Measurements from ENCODE around the gene KCNQ1. TPM values are rescaled to one million over a fixed set of nuclear protein-coding genes. Genes with fewer than 3 reads are reported as not detected.

The KCNQ1 gene
- total RNA-seq, 6 donors from 2014 or later = 18.0 to 45.4 (median 32.7) TPM

DNA sequence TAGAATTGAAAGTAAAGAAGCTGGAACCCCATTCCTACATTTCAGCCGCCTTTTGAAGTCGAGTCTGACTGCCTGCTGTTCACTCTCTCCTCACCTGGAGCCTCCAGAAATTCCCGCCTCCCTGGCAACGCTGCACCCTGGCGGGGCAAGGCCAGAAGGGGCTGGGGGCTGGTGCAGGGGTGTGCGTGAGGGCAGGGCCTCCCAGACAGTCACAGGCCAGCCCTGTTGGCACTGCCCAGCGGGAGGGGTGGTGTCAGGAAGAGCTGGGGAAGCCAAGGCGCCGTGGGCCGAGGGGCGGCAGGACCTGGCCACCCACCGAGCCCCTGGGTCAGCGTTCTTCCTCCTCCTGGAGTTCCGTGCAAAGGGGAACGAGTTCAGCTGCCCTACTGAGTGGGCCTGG, 131.7 kb downstream of the KCNQ1 start:
- ATAC-seq (ENCODE audit: low FRiP score in 2 of 2) (no peak), DNase-seq (peak in 1 of 2 donors; percentile 79)
- Histone ChIP-seq H3K27ac (no peak overlapping the region), H3K4me3 (no peak overlapping the region), H3K36me3 (no peaks in the 10 kb centered on the region), H3K4me1 (peaks cover 0 to 5% (median 0%) of the 10 kb centered on the region in 4 donors), H3K27me3 (no peaks in the 10 kb centered on the region), H3K9me3 (no peaks in the 10 kb centered on the region)
- 89 to 91% methylated on average over 15 of the region's 15 CpGs for WGBS, 2 donors
- TF ChIP-seq POLR2A (IDR thresholded peaks at IDR 0.05) (no peak), POLR2AphosphoS5 (IDR thresholded peaks at IDR 0.05) (no peak), EP300 (IDR thresholded peaks at IDR 0.05) (no peak)
- TF ChIP-seq, protein P1, sequence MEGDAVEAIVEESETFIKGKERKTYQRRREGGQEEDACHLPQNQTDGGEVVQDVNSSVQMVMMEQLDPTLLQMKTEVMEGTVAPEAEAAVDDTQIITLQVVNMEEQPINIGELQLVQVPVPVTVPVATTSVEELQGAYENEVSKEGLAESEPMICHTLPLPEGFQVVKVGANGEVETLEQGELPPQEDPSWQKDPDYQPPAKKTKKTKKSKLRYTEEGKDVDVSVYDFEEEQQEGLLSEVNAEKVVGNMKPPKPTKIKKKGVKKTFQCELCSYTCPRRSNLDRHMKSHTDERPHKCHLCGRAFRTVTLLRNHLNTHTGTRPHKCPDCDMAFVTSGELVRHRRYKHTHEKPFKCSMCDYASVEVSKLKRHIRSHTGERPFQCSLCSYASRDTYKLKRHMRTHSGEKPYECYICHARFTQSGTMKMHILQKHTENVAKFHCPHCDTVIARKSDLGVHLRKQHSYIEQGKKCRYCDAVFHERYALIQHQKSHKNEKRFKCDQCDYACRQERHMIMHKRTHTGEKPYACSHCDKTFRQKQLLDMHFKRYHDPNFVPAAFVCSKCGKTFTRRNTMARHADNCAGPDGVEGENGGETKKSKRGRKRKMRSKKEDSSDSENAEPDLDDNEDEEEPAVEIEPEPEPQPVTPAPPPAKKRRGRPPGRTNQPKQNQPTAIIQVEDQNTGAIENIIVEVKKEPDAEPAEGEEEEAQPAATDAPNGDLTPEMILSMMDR (IDR thresholded peaks at IDR 0.05) = no peak

DNA sequence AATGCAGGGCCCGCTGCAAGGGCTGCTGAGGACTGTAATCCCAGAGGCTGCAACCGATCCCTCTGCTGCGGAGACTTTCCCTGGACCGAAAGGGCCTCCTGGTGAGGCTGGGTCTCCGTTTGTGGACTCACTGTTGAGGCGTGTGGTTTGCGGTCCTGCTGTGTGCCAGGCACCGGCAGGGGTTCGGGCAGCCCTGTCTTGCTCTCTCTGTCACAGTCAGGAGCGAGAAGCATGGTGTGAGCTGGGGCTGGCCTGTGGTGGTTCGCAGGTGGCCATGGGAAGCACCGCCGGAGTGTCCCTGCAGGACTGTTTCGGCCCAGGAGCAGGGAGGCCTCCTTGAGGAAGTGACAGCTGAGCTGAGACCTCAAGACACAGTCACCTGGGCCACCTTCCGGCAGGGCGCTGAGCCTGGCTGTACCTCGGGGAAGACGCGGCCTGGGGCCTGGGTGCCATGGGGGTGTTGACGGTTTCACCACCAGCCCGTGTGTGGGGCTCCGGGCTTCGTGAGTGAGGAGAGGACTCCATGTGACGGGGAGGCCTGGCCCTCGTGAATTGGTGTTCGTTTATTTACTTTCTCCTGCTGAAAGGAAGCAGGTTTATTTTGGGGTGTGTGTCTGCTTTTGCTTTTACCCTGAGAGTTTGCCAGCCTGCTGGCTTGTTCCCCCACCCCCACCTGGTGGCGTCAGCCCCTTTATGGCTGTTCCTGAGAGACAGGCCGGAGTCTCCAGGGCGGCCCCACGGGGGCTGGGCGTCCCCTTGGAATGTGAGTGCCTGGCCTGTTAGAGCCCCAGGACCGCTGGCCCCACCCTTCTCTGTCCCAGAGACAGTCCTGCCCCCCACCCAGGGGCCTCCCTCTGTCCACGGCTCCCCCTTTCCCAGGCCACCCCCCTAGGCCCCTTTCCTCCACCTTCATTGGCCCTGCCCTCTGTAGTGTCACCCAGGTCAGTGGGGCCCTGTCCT, 132.5 kb downstream of the KCNQ1 start:
- no peaks in the 10 kb centered on the region for H3K9me3 ChIP-seq
- H3K36me3 ChIP-seq = no peaks in the 10 kb centered on the region
- peak; percentile 17 to 75 for DNase-seq
- no peak for TF ChIP-seq EP300 (IDR thresholded peaks at IDR 0.05)
- no peak overlapping the region for H3K4me3 ChIP-seq
- peaks cover 0 to 11% (median under 1%) of the 10 kb centered on the region in 4 donors for H3K4me1 ChIP-seq
- WGBS, 2 donors = 89% methylated on average over 15 to 33 of the region's 33 CpGs
- no peak overlapping the region for H3K27ac ChIP-seq
- no peaks in the 10 kb centered on the region for H3K27me3 ChIP-seq
- ATAC-seq (ENCODE audit: low FRiP score in 2 of 2) = no peak

DNA sequence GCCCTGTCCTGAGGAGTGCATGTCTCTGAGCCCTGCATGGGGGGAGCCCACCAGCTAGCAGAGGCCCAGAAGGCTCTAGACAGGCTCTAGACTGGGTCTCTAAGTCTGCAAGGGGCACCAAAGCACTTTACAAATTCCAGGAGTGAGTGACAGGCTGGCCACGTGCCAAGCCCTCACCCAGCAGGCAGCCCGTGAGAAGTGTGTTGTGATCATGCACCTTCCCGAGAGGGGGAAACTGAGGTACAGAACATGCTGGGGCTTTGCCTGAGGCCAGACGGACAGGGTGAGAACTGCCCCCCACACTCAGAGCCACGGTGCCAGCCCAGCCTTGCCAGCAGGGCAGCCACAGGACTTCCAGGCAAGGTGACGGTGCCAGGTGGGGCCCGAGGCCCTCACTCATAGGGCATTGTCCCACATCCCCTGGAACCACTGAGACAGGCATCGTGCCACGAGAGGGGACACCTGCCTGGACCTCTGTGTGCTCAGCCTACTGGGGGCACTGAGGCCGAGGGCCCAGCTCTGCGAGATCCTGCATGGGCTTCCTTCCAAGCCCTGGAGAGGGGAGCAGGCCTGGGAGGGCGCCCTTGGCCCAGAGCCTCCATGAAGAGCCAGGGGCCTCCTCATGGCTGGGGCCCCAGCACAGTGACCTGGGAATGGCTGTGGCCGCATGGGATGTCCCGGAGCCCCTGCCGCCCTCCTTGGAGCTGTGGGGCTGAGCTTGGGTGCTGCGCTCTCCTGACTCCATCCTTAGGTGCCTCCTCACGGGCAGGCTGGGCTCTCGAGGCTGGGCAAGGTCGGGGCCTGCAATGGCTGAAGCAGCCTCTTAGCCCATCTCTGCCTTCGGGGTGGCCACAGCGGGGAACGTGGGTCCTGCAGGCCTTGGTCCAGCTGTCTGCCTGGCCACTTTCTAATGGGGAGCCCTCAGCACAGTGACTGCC, 133.5 kb downstream of the KCNQ1 start:
- Histone ChIP-seq H3K27ac (no peak overlapping the region), H3K9me3 (no peaks in the 10 kb centered on the region), H3K4me3 (no peak overlapping the region), H3K4me1 (peaks cover 0 to 12% (median 3%) of the 10 kb centered on the region in 4 donors), H3K36me3 (no peaks in the 10 kb centered on the region), H3K27me3 (no peaks in the 10 kb centered on the region)
- no peak for ATAC-seq (ENCODE audit: low FRiP score in 2 of 2)
- WGBS, 2 donors = 83 to 91% methylated on average over 1 to 20 of the region's 22 CpGs
- TF ChIP-seq EP300 (IDR thresholded peaks at IDR 0.05) = no peak
- no peak for TF ChIP-seq POLR2AphosphoS5 (IDR thresholded peaks at IDR 0.05)
- TF ChIP-seq, protein P1 (IDR thresholded peaks at IDR 0.05) = no peak
- no peak for TF ChIP-seq POLR2A (IDR thresholded peaks at IDR 0.05)
- peak; percentile 20 to 79 for DNase-seq

DNA sequence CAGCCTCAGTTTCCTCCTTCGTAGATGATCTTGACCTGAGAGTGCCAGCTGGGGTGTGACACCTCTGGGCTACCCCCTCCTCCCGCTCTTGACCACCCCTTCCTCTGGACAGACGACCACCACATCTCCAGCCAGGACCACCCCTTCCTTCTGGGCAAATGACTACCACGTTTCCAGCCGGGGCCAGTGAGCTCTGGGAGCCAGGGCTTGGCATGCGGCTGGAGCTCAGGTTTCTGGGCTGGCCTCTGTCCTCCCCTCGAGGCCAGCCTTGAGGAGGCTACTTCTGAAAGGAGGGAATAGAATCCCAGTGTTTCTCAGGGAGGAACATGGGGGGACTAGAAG, 134.1 kb downstream of the KCNQ1 start:
- no peaks in the 10 kb centered on the region for H3K27me3 ChIP-seq
- no peaks in the 10 kb centered on the region for H3K36me3 ChIP-seq
- no peak overlapping the region for H3K4me3 ChIP-seq
- ATAC-seq (ENCODE audit: low FRiP score in 2 of 2) = no peak
- peaks cover 0 to 12% (median 3%) of the 10 kb centered on the region in 4 donors for H3K4me1 ChIP-seq
- DNase-seq = no peak
- WGBS, 2 donors = 77 to 89% methylated on average over 7 of the region's 7 CpGs
- no peaks in the 10 kb centered on the region for H3K9me3 ChIP-seq
- TF ChIP-seq, protein P1 (IDR thresholded peaks at IDR 0.05) = no peak
- no peak for TF ChIP-seq EP300 (IDR thresholded peaks at IDR 0.05)
- TF ChIP-seq POLR2AphosphoS5 (IDR thresholded peaks at IDR 0.05) = no peak
- no peak for TF ChIP-seq POLR2A (IDR thresholded peaks at IDR 0.05)
- H3K27ac ChIP-seq = no peak overlapping the region

Data from upper lobe of left lung (tissue), 6 donors.